HG03342 (cell line): ENCODE data around the gene NHSL2.

Experiments used
- ATAC-seq: cut with Tn5 transposase; IDR thresholded peaks from one replicate; pipeline ENCODE4 v1.9.1; 2021; ENCODE audit warnings: mild to moderate bottlenecking, moderate library complexity; ENCODE audit not compliant: unreplicated experiment

The NHSL2 gene

DNA sequence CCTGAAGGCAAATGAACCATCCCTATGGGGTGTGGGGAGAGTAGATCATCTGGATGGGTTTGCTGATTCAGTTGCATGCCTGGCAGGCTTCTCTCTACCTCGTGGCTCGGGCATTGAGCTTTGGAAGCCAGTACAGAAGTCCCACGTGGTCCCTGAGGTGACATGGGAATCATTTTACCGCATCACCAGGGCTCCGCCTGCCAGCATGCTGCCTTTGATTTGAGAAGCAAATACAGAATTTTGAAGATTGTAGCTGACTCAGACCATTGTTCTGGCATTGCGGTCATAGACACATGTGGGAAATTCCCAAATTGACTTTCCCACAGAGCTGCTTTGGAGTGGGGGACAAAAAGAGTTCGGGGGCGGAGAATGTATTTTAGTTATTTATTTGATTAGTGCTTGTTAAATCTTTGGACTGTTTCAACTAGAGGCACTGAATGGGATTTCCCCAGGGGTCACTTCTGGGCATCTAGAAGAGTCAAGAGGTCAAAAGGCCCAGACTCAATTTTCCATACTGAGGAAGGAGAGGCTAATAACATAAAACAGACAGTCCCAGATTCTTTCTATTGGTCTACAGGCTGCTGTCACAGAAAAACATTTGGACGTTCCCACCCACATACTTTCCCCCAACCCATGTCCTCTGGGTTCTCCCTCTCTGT, 79.3 kb downstream of the NHSL2 start:
- no peak for ATAC-seq

DNA sequence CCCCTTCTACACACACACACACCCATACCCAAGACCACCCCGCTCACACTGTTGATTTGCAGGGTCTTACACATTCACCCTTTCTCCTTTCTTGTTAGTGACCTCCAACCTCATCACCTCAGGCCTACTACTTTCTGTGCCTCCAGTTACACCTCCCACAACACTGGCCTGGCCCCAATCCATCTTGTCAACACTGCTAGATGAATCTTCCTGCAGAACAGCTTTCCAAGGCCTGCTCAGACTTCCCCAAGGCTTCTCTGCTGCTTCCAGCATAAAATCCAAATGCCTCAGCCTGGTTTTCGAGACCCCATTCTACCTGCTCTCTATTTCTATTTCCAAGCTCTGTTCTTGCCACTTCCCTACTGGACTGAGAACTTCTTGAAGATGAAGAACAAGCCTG, 79.9 kb downstream of the NHSL2 start:
- ATAC-seq = no peak

DNA sequence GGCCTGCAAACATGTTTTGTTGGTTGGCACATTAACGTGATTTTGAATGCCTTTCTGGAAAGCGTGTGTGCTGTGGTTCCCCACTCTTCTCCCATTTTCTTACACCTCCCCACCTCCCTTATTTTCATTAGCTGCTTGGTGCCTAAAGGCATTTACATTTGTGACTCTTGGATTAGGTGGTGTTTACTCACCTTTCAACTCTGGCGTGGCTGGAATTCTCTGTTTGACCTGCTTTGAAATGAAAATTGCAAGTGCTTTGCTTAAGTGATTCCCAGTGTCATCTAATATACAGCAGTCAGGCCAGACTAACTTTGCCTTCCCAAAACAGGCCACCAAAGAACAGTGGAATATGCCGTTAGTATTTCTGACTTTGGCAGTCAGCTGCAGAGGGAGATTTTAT, 80.5 kb downstream of the NHSL2 start:
- ATAC-seq = no peak

DNA sequence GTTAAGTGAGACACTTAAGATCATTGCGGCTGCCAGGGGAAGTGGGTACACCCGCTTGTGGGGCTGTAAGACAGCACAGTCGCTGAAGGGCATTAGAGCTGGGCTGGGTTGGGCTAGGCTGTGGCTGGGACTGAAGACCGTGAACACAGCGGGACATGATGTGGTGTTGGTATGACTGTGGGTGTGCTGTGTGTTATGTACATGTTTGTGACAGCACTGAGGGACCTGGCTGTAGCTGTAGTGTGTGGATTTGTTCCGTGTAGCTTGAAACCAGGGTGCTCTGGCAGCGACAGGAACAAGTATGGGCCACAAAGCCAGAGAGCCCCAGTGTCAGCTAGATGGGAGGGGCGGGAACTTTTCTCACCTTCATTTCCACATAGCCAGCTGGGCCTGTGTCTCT, 82.1 kb downstream of the NHSL2 start:
- ATAC-seq = no peak

DNA sequence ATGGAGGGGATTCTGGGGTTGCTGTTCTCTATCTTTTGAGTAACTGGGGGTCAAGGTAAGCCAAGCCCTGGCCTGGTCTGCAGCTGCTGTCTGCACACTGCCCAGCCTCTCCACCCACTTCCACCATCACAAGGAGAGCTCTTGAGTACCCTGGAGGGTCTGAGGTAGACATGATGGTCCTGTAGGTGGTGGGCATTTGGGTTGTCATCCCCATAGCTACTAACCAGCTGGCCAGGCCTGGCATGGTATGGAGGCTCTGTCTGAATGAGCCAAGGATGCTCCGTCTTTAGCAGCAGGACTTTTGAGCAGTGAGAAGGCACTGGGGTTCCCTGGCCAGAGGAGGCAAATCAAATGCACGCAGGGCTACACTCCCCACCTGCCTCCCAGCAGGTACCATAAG, 82.7 kb downstream of the NHSL2 start:
- no peak for ATAC-seq

DNA sequence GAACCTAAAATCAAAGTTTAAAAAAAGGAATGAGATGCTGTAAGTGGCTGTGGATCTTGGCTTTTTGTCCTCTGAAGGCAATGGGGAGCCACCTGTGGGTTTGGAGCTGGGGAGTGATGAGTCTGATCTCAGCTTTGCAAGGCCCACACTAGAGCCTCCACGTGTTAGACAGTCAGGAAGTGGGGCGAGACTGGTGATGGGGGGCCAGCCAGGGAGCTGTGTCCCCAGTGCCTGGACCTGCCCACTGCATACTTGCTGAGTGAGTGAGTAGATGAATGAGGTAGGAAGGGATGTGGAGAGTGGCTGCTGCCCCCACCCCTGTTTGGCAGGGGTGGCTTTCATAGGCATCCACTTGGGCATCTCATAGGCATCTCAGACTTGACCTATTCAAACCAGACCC, 84.0 kb downstream of the NHSL2 start:
- no peak for ATAC-seq

DNA sequence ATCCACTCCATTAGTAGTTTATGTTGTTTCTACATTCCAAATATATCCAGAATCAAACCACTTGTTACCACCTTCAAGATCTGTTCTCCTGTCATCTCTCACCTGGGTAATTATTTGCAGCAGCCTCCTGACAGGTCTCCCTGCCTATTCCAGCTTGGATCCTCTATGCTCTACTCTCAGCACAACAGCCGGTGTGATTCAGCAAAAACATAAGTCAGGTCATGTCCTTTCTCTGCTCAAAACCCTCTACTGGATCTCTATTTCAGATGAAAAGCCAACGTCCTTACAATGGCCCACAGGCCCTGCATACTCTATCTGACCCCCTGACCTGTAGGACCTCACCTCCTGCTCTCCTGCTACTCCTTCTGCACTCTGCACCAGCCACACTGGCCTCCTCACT, 84.5 kb downstream of the NHSL2 start:
- no peak for ATAC-seq

DNA sequence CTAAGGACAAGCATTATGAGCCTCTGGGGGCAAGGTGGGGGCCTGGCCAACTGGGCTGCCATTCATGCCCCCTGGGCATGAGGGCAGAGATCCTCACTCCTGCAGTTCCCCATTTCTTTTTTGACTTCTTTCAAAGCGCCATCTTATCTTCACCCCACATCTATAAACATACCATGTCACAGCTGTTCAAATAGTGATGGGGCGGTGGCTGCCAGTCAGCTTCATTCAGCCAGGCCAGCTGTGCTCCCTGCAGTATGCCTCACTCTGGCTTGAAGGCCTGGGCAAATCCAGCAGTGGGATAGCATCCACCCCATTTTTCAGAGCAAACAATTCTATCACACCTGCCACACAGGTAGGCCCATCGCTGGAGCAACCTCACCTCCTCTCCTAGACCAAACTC, 85.5 kb downstream of the NHSL2 start:
- ATAC-seq = no peak

DNA sequence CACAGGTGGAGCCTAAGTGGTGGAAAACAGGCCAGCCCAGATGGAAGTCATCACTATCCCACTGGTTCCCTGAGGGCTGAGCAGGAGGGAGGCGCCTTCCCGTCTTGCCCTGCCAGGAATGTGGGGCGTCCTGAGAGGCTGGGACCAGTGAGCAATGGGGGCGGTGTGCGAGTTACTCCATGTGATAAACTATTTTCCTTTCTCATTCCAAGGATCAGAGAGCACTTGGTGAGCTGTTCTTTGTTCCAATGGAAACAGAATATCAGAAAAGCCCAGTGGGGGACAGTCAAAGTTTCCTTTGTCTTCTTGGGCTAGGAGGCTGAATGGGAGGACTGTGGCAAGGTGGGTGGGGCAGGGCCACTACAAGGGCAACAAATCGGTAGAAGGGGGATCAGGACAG, 86.2 kb downstream of the NHSL2 start:
- ATAC-seq = no peak

DNA sequence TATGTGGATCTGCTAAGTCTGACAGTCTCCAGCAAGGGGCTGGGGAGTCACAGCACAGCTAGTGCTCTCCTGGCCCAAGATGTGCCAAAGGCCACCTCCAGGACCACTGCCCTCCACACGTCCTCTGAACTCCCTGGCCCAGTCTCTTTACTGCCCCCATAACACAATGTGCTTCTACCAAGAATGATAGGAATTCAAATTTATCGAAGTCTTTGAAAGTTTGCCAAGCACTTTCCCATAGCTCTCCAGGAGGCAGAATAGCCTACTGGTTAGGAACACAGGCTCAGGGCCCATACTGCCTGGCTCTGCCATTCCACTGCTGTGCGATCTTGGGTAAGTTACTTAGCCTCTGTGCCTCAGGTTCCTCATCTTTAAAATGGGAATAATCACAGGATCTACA, 86.7 kb downstream of the NHSL2 start:
- ATAC-seq = no peak

DNA sequence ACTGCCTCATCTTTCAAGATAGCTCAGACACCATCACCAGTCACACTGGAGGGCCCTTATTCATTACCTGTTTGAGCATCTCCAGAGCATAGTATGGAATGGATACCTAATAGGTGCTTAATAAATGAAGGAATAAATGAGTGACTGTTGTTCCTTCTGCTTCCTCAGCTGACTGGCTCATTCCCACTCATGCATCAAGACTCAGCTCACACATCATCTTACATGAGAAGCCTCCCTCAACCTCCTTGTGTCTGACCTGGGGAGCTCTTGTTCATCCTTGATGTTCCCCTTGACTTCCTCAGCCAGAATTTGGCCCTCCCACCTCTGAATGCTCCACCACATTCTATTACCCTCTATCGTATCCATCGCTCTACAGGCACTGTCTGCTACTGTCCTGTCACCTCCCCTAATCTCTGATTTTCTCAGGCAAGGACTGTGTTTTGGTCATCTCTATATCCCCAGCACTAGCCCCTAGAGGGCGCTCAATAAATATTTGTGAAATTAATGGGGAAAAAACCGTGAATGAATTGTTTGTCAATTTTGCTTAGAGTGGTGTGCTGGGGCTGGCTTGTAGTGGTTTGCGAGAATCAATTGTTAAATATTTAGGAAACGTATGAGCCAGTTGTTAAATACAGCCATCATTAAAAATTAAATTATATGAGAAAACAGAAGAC, 88.3 kb downstream of the NHSL2 start:
- ATAC-seq = peak; percentile 71

DNA sequence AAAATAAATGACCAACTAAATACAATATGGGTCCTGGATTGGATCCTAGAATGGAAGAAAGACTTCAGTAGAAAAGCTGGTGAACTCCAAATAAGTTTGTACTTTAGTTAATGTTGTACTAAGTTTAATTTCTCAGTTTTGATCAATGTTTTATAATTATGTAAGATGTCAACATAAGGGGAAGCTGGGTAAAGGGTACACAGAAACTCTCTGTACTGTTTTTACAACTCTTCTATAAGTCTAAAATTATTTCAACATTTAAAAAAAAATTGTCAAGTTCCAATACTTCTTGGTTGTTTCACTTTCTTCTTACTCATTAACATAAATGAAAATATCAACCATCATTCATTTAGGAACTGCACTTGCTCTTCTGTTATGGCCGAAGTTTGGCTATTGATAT, 88.9 kb downstream of the NHSL2 start:
- ATAC-seq = no peak

DNA sequence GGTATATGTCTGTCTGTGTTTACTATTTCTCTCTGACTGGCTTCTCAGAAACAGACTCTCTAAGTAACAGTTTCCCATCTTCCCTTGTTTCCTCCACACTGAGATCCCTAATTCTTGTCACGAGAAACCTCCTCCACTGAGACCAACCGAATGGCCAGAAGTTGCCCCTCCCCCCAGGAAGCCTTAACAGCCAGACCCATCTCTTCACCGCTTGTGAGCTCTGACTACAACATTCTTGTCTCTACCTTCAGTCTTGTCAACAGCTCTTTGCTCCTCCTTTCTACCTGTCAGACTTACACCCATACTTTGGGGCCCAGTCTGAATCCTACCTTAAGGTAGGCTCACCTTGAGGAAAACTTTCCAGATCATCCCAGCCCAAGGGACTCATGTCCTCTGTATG, 90.8 kb downstream of the NHSL2 start:
- ATAC-seq = no peak

DNA sequence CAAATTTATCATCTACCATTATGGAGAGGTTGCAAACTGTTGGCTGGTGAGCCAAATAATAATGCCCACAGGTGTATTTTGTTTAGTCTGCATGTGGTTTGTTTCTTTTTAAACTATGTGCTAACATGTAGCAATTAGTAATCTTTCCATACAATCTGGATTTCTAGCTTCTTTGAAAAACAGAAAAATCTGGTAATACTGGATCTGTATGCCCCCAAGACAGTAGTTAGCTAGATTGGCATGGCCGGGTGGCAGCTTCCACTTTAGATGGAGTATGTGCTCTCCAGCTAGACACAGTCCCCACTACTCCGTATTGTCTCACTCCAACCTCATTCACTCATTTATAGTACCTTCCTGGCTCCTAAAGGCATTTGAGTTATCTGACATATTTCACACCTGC, 91.3 kb downstream of the NHSL2 start:
- ATAC-seq = no peak

DNA sequence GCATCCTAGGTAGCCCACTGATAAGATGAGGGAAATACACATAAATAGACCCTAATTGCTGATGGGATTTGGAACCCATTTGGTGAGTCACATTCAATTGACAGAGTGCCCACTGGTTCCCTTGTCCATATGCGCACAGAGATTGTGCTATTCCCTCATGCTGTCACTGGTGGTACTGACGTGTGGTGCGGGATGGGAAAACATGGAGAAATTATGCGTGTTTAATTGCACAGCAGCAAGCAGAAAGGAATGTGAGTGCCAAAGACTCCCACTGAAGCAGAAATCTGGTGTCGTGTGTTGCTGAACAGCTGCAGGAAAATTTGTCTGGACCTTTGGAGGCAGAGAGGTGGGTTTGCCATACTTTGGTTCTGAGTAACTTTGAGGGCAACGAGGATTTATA, 92.2 kb downstream of the NHSL2 start:
- no peak for ATAC-seq

DNA sequence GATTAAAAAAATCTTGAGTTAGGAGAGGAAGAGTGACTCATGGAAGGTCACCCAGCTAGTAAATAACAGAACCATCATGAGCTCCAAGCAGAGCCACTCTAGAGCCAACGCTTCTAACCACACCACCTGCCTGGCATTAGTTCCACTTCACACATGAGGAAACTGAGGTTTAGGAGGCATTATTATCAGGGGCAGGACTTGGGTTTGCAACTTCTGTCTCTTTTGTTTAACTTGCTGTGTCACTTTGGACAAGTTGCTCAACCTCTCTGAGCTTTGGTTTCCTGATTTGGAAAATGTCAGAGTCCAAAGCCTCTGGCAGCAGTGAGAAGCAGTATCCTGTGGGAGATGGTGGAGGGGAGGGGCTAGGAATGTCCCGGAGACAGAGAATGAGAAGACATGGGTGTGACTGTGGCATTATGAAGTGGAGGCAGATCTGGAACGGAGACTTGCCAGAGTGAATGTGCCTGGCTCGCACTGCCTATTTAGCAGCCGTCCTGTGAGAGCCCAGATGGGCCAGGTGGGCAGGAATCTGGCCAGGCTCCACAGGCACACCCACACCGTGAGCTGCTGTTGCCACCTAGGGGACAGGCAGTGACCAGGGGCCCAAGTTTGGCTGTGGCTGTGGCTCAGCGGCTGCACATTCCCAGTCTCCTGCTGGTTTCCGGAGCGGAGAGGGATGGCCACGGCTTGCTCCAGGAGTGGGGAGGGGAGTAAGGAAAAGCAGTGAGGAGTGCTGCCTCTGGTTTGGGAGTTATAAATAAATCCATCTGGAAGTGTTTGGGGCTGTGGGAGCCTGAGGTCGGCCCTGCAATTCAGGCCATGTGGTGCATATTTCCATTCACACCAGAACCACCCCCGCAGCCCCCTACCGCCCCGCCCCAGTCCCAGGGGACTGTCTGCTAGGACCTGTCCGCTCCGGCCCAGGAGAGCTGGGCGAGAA, 93.4 kb downstream of the NHSL2 start:
- no peak for ATAC-seq

DNA sequence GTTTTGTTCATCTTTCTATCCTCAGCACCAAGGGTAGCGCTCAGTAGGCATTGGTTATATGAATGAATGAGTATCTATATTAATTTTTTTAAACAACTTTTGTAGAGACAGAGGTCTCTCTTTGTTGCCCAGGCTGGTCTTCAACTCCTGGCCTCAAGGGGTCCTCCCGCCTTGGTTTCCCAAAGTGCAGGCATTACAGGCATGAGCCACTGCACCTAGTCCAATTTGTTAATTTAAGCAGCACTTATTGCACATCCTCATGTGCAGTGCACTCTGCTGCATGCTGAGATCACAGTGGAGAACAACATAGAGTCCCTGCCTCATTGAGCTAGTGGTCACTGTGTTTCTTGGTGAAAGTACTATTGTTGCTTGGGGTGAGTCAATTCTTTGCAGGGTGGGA, 94.4 kb downstream of the NHSL2 start:
- ATAC-seq = no peak

DNA sequence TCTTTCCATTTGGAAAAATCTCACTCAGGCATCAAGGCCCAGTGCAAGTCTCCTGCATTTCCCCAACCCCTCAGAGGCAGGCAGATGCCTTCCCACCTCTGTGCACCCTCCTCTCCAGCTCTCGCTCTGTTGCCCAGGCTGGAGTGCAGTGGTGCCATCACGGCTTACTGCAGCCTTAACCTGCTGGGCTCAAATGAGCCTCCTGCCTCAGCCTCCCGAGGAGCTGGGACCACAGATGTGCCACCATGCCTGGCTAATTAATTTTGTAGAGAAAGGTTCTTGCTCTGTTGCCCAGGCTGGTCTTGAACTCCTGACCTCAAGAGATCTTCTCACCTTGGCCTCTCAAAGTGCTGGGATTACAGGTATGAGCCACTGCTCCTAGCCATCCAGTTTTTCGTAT, 95.8 kb downstream of the NHSL2 start:
- no peak for ATAC-seq

DNA sequence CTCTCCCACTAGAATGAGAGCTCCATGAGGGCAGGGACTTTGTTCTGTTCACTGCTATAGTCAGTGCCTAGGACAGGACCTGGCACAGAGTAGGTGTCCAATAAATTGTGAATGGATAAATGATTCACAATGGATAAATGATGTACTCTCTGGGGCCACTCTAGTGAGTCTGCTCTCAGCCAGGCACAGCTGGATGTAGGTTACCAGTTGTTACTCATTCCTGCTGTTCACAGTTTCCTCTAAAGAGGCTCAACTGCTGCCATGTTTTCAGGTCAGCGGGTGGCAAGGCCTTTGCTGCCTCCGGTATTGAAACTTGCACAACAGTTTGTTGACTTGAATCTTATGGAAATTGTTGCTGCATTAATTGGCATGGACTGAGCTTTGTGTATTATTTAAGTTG, 99.1 kb downstream of the NHSL2 start:
- no peak for ATAC-seq

DNA sequence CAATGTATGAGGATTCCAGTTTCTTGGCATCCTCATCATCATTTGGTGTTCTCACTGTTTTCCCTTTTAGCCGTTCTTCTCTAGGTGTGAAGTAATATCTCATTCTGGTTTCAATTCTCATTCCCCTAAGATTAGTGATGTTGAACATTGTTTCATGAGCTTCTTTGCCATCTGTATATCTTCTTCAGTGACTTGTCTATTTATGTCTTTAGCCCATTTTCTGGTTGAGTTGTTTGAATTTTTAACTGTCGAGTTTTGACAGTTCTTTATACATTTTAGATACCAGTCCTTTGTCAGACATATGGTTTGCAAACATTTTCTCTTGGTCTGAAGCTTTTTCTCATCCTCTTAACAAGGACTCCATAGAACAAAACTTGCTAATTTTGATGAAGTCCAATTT, 101.1 kb downstream of the NHSL2 start:
- no peak for ATAC-seq

DNA sequence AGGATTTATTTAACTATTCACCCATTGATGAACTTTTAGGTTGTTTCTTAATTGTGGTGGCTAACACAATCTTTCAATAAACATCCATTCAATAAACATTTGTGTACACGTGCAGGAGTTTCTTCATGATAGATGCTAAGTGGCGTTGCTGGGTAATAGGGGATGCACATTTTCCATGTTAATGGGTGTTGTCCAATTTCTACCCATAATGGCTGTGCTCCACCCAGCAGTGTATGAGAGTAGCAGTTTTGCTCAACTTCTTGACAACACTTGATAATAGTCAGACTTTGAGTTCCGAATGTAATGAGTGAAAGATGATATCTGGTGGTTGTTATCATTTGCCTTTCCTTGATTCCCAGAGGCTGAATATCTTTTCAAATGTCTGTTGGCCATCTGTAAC, 104.7 kb downstream of the NHSL2 start:
- ATAC-seq = no peak
